ENCODE measurements around the gene VPS54. TPM values are rescaled to one million over a fixed set of nuclear protein-coding genes. Genes with fewer than 3 reads are reported as not detected.
"Not testable (repeated sequence)": the region's sequence is repeated elsewhere in the genome, so short reads cannot be mapped to it uniquely, and the experiment has no call there.

VPS54 gene
- total RNA-seq, 1 donor from 2014 or later = 38.7 TPM

- not testable (repeated sequence) for DNase-seq (ENCODE audit: low spot score in 2 of 2); FAIRE-seq
Observed at GRCh38 chr2:63996582-63997198, 22.5 kb downstream of the VPS54 start.

- not testable (repeated sequence) for DNase-seq (ENCODE audit: low spot score in 2 of 2); FAIRE-seq
Observed at GRCh38 chr2:63994329-63995070, 24.7 kb downstream of the VPS54 start.

DNA sequence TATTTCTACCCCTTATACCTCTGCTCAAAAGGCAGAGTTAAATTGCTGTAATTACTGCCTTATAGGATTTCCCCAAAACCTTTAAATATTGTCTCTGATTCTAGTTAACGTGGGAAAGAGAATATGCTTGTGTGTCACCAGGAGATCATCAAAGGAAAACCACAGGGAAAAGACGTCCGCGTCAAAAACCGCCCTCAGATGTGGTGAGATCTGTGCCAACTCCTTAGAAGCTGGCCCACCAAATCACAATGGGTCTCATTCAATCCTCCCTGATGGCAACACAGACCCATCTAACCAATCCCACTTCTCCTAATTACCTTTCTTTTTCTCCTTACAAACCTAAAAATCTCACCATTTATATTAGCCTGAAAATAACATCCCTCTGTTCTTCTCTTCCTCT, 25.4 kb downstream of the VPS54 start:
- no peak for FAIRE-seq

GRCh38 chr2:63993130-63993584, 26.1 kb downstream of the VPS54 start:
- FAIRE-seq; DNase-seq (ENCODE audit: low spot score in 2 of 2): not testable (repeated sequence)

More for the DNA sequence above, 25.4 kb downstream of the VPS54 start:
- no peak for DNase-seq (ENCODE audit: low spot score in 2 of 2)

DNA sequence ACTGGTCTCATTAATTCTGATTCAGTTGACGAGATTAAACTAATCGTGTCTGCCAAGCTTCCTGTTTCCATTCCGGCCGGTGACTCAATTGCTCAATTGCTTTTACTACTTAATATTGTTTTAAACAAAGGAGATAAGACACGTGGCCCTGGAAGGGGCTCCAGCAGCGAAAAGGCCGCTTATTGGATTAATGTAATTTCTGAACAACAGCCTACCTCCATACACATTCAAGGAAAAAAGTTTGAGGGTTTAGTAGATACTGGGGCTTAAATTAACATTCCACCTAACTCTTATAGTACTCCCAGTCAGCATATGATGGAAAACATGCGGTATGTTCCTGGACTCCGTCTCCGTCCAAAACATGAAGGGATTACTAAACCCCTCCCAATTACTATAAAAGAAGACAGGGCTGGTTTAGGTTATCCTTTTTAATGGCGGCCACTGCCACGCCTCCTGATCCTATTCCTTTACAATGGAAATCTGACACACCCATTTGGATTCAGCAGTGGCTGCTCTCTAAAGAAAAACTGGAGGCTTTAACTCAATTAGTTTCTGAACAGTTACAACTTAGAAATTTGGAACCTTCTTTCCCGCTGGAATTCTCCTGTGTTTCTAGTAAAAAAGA, 27.1 kb downstream of the VPS54 start:
- no peak for FAIRE-seq
- DNase-seq (ENCODE audit: low spot score in 2 of 2) = no peak

GRCh38 chr2:63991173-63991999, 27.8 kb downstream of the VPS54 start:
- not testable (repeated sequence) for DNase-seq (ENCODE audit: low spot score in 2 of 2); FAIRE-seq

DNA sequence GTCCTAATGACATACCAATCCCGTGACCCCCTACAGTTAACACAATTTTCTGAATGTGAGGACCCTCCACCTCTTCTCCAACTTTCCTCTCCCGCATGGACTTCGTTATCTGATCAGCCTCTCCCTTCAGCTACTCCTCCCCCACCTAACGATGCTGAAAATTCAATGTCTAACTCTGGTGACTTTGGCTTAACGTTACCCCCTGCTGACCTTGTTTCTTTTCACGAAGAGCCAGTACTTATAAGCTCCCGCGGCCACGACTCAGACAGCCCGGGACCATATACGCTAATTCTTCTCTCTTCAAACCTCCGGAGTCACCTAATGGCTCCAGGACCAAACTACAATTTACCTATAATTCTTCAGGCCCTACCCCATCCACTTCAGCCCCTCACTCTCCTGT, 29.2 kb downstream of the VPS54 start:
- DNase-seq (ENCODE audit: low spot score in 2 of 2) (no peak), FAIRE-seq (no peak)

DNA sequence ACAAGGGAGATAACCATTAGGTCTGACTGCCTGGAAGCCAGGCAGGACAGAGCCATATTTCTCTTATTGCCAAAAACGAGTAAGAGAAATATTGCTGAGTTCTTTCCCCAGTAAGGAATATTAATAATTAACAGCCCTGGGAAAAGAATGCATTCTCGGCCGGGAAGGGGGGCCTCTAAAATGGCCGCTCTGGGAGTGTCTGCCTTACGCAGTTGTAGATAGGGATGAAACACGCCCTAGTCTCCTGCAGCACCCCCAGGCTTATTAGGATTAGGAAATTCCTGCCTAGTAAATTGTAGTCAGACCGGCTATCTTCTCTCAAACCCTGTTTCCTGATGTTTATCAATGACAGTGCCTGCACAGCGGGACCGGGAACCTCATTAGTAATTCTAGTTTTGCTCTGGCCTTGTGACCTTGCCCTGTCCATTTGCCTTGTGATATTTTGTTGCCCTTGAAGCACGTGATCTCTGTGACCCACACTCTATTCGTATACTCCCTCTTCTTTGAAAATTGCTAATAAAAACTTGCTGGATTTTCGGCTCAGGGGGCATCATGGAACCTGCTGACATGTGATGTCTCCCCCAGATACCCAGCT, 30.3 kb downstream of the VPS54 start:
- not testable (repeated sequence) for DNase-seq (ENCODE audit: low spot score in 2 of 2); FAIRE-seq

GRCh38 chr2:63984606-63985359, 34.4 kb downstream of the VPS54 start:
- DNase-seq (ENCODE audit: low spot score in 2 of 2) = no peak
- FAIRE-seq = no peak

DNA sequence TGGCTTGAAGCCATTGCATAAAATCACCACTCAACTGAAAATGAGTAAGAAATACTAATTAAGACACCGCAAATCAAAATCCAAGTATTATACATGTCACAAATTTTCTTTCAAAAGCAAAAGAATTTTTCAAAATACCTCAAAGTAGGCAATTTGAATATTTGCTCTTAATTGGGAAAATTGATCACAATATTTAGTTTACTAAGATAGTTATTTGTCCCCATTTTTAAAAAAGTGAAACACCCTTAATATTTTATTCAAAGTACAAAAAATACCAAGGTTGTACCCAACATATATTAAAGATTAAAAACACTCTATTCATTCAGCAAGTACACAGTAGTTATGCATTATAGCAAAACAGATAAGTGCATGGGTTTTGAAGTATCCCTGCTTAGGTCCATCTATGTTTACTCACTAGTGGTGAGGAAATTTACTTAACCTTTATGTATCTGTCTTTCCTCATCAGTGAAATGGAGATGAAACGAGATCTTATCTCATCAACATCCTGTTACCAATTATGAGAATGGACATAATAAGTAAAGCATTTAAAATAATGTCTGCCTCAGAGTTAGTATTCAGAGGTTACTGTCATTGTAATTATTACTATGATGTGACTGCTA, 35.1 kb downstream of the VPS54 start:
- FAIRE-seq (no peak), DNase-seq (ENCODE audit: low spot score in 2 of 2) (no peak)

DNA sequence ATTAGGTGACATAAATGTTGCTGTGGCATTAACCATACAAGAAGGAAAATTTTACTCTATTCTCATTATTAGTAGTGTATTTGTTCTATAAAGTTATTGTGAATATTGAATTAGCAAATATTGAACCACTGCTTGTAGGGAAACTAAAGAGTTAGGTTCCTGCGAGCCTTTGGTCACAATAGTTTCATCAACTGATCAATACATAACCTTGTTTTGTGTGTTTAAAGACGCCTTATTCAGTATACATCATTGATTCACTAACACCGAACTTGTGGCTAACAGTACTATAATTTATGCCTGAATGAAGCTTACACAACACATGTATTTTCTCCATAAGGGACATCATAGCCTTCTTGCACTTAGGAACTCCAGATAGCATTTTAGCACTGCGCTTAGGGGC, 36.9 kb downstream of the VPS54 start:
- no peak for FAIRE-seq

GRCh38 chr2:63981702-63982103, 37.5 kb downstream of the VPS54 start:
- DNase-seq (ENCODE audit: low spot score in 2 of 2) (no peak), FAIRE-seq (no peak)

More for the DNA sequence above, 36.9 kb downstream of the VPS54 start:
- no peak for DNase-seq (ENCODE audit: low spot score in 2 of 2)

DNA sequence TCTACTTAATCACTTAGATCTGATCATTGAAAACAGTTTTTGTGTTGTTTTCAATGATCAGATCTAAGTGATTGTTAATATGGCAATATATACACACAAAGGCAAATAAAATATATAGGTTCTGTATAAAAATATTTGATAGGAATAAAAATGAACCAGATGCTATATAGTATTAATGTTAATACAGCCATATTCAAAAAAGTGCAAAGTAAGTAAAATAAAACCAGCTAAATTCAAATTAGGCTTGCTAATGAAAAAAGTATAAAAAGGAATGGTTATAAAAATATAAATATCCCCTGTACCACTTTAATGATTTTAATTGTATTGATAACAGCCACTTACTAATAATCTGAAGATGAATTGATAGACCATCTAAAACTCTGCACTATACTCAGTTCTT, 38.4 kb downstream of the VPS54 start:
- FAIRE-seq (no peak), DNase-seq (ENCODE audit: low spot score in 2 of 2) (no peak)

- FAIRE-seq (no peak), DNase-seq (ENCODE audit: low spot score in 2 of 2) (no peak)
Observed at GRCh38 chr2:63977904-63978303, 41.3 kb downstream of the VPS54 start.

DNA sequence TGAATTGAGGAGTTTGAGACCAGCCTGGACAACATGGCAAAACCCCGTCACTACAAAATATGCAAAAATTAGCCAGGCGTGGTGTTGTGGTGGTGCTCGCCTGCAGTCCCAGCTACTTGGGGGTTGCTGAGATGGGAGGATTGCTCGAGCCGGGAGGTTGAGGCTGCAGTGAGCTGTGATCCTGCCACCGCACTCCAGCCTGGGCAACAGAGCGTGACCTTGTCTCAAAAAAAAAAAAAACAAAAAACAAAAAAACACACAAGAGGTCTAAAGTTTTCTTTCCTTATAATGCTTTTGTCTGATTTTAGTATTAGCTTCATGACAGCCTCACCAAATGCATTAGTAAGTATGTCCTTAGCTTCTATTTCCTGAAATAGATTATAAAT, 43.1 kb downstream of the VPS54 start:
- DNase-seq (ENCODE audit: low spot score in 2 of 2) (no peak), FAIRE-seq (no peak)

DNA sequence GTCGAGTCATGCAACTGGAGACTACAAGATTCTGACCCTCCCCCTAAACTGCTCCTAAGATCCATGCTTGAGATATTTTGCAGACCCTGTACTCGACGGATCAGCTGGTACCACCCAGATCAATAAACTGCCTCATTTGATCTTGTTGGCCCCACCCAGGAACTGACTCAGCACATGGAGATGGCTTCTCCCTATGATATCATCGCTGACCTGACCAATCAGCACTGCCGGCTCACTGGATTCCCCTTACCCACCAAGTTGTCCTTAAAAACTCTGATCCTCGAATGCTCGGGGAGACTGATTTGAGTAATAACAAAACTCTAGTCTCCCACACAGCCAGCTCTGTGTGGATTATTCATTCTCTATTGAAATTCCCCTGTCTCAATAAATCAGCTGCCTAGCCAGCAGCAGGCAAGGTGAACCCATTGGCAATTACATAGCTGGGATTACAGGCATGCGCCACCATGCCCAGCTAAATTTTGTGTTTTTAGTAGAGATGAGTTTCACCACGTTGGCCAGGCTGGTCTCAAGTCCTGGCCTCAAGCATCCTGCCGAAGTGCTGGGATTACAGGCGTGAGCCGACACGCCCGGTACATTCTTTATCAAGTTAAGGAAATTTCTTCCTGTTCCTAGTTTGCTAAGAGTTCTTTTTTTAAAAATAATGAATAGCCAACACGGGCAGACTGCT, 43.6 kb downstream of the VPS54 start:
- DNase-seq (ENCODE audit: low spot score in 2 of 2) = no peak
- no peak for FAIRE-seq

- FAIRE-seq; DNase-seq (ENCODE audit: low spot score in 2 of 2): not testable (repeated sequence)
Observed at GRCh38 chr2:63975036-63975435, 44.2 kb downstream of the VPS54 start.

- DNase-seq (ENCODE audit: low spot score in 2 of 2) (no peak), FAIRE-seq (no peak)
Observed at GRCh38 chr2:63962186-63962585, 57.0 kb downstream of the VPS54 start.

Data from frontal cortex (tissue), 4 donors.